NK-92 treated with Interleukin-12 subunit alpha and Interleukin-12 subunit beta, amount 100 ng/mL, for 24 hours (cell line): ENCODE results near the gene CASP6.

Experiments
- DNase-seq: peaks from one replicate; lab custom pipeline; 2025; lab: John Stamatoyannopoulos, UW

The CASP6 gene

GRCh38 chr4:109702950-109703663, at the start of gene CASP6:
Gene CASP6, minus strand, starts transcription at chr4:109703445. Its CDS starts 50 bp downstream, at chr4:109703395.
- no peak for DNase-seq

GRCh38 chr4:109752525-109752924, 49.3 kb upstream of the CASP6 start:
- no peak for DNase-seq

GRCh38 chr4:109751852-109752251, 48.6 kb upstream of the CASP6 start:
- DNase-seq, result no peak

- DNase-seq, result no peak
Measured at GRCh38 chr4:109750652-109751244, 47.5 kb upstream of the CASP6 start.

- no peak for DNase-seq
Measured at GRCh38 chr4:109749388-109750082, 46.3 kb upstream of the CASP6 start.

GRCh38 chr4:109748114-109748513, 44.9 kb upstream of the CASP6 start:
- DNase-seq, result no peak

GRCh38 chr4:109746728-109747127, 43.5 kb upstream of the CASP6 start:
- no peak for DNase-seq

- no peak for DNase-seq
Measured at GRCh38 chr4:109745830-109746229, 42.6 kb upstream of the CASP6 start.

- DNase-seq, result no peak
Measured at GRCh38 chr4:109739547-109739946, 36.3 kb upstream of the CASP6 start.

GRCh38 chr4:109738104-109738872, 35.0 kb upstream of the CASP6 start:
- DNase-seq, result no peak

GRCh38 chr4:109735566-109736365, 32.5 kb upstream of the CASP6 start:
- DNase-seq, result no peak

GRCh38 chr4:109733728-109734127, 30.5 kb upstream of the CASP6 start:
- no peak for DNase-seq

- DNase-seq, result no peak
Measured at GRCh38 chr4:109730619-109731545, 27.6 kb upstream of the CASP6 start.

- peak; percentile 16 for DNase-seq
Measured at GRCh38 chr4:109729718-109730618, 26.7 kb upstream of the CASP6 start, which contains the start of gene PLA2G12A. Gene PLA2G12A, minus strand, starts transcription at chr4:109730070. Its CDS starts 261 bp downstream, at chr4:109729809.

- DNase-seq, result no peak
Measured at GRCh38 chr4:109729117-109729717, 26.0 kb upstream of the CASP6 start.

- no peak for DNase-seq
Measured at GRCh38 chr4:109728385-109728784, 25.1 kb upstream of the CASP6 start.

GRCh38 chr4:109723110-109723509, 19.9 kb upstream of the CASP6 start:
- no peak for DNase-seq

GRCh38 chr4:109722357-109722756, 19.1 kb upstream of the CASP6 start:
- DNase-seq, result no peak

- no peak for DNase-seq
Measured at GRCh38 chr4:109721033-109721432, 17.8 kb upstream of the CASP6 start.
